Muscle of arm (tissue), 12 donors: ENCODE results near the gene ZNF605. TPM values are rescaled to one million over a fixed set of nuclear protein-coding genes. Genes with fewer than 3 reads are reported as not detected.
"Not testable (repeated sequence)": the region's sequence is repeated elsewhere in the genome, so short reads cannot be mapped to it uniquely, and the experiment has no call there.

Experiments
- DNase-seq: peaks from one replicate; pipeline ENCODE4 v3.0.0-alpha.2; 2013
- polyA plus RNA-seq, 12 donors: library from polyadenylated mRNA; unstranded; fragments of 120-200 nt; gene quantifications; one replicate each; pipeline ENCODE4 v1.2.1, GENCODE V29; 2013; ENCODE audit not compliant: insufficient read length in 12 of 12

ZNF605 gene
- polyA plus RNA-seq, 12 donors: 10.3 to 23.0 (median 14.9) TPM; not detected in 1

- DNase-seq: peak; percentile 98
Measured at GRCh38 chr12:132908145-132909029, 47.7 kb downstream of the ZNF605 start.

- not testable (repeated sequence) for DNase-seq
Measured at GRCh38 chr12:132907789-132908144, 48.3 kb downstream of the ZNF605 start.

- DNase-seq: peak; percentile 5
Measured at GRCh38 chr12:132907216-132907615, 48.9 kb downstream of the ZNF605 start.

GRCh38 chr12:132904718-132905328, 51.3 kb downstream of the ZNF605 start:
- peak; percentile 80 for DNase-seq

GRCh38 chr12:132899033-132899432, 57.1 kb downstream of the ZNF605 start:
- DNase-seq: no peak

DNA sequence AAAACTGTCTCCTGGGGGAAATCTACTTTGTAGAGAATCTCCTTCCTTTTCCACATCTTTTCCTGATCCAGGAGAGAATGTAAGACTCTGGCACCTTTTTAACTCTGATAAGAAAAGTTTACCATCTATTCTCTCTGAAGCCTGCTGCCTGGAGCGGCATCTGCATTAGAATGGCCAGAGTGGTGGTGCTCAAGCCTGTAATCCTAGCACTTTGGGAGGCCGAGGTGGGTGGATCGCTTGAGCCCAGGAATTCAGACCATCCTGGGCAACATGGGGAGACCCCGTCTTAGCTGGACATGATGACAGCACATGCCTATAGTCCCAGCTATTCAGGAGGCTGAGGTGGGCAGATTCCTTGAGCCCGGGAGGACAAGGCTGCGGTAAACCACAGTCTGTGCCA, 67.3 kb downstream of the ZNF605 start:
- DNase-seq: no peak

- peak; percentile 98 for DNase-seq
Measured at GRCh38 chr12:132887513-132888351, 68.4 kb downstream of the ZNF605 start, which contains the start of gene CHFR. Gene CHFR, minus strand, starts transcription at chr12:132887605. Its CDS starts 277 bp downstream, at chr12:132887328.

- DNase-seq: peak; percentile 11
Measured at GRCh38 chr12:132886529-132887477, 69.3 kb downstream of the ZNF605 start.

DNA sequence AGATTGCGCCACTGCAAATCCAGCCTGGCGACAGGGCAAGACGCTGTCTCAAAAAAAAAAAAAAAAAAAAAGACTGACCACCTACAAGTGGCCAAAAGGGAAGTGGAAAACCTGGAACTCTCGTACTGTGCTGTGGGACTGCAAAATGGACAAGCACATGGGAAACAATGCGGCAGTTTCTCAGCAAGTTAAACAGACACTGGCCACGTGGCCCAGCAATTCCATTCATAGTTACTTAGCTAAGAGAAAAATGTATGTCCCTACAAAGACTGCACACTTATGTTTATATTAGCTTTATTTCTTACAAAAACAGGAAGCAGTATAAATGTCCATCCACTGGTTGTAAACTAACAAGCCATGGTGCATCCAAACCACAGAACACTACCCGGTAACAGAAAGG, 74.3 kb downstream of the ZNF605 start:
- DNase-seq: no peak

GRCh38 chr12:132874620-132875019, 81.5 kb downstream of the ZNF605 start:
- not testable (repeated sequence) for DNase-seq

GRCh38 chr12:132874175-132874574, 81.9 kb downstream of the ZNF605 start:
- DNase-seq: no peak

DNA sequence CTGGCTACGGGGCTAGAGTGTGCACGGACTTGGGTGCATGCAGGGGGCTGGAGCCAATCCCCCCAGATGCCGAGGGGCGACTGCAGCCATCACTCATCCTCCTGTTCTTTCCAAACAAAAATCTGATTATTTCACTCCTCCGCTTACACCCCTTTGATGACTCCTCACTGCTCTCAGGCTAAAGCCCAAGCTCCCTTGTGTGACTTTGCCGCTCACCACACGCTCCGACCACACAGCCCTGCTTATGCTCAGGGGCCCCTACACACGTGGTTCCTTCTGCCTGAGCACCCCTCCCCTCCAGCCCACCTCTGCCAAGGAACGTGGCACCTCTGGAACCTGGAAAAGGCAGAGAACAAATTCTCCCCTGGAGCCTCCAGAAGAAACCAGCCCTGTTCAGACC, 82.4 kb downstream of the ZNF605 start:
- no peak for DNase-seq

DNA sequence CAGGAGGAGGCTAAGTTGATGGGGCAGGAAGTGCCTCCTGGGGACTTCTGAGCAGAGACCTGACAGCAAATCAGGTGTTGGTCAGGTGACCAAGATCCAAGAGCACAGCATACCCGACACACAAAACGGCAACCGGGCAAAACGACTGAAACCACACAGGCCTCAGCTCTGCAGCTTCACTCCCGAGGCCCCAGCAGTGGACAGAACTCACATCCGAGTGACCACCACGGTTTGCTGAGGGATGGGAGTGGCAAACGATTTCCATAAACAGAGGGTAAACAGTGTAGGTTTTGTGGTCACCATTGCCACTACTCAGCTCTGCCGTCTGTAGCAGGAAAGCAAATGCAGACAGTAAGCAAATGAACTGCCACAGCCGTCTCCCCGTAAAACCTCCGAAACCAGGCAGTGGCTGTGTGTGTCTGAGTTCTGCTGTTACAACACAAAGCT, 83.1 kb downstream of the ZNF605 start:
- DNase-seq: no peak

DNA sequence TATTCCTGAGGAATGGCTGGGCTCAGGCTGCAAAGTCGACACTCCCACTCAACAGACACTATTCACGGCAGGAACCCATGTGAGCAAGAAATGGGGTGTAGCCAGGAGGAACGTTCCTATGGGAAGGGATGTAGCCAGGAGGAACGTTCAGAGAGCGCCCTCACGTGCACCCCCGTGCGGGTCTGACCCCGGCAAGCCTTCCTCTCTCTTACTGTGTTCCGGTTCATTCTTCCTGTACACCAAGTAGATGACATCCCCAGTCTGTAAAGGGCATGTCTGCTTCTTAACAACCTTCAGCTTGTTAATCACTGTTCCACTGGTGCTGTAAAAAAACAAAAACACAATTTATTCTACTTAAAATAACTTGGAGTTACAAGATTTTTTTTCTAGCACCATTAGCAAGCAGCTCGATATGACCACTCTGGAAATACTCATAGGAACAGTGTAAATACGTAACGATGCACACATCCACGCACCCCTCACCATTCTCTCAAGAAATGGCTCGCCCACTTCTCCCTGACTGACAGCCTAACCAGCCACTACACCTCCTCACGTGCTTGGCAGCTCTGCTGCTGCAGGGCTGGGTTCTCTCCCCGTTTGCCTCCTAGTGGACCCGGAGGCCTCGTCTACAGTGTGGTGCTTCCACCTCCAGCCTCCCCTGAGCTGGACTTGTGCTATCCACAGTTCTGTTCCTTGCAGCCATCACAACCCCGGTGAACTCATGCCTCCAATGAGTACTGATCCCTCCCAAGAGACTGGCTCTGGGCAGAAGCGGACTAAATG, 83.8 kb downstream of the ZNF605 start:
- DNase-seq: no peak

DNA sequence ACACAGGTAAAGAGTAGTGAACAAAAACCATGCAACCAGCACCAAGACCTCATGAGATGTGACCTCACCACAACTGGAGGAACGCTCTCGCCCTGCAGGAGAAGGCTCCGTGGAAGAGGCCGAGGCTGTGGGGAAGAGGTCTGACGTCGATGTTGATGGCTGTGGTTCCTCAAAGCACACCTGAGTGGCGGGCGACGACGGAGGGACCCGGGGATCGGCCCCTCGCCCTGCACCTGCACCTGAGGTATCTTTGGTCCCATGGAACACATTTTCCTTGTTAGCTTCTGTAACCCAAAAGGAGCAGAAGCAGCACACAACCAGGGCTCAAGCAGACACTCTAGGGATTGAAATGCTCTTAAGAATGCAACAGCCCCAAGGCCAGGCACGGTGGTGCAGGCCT, 86.6 kb downstream of the ZNF605 start:
- DNase-seq: no peak

Other genes starting within 250 kb of the ZNF605 start
- 10 to 100 TPM in 11 of 12 donors, not detected in 1; 15.7 to 21.5 (median 18.9) TPM for gene PGAM5, start 245.5 kb downstream of the ZNF605 start, polyA plus RNA-seq
- gene ANKLE2, start 194.5 kb downstream of the ZNF605 start, polyA plus RNA-seq: 10 to 100 TPM in 11 of 12 donors, not detected in 1; 28.4 to 66.6 (median 44.2) TPM
- 10 to 100 TPM in 11 of 12 donors, not detected in 1; 29.6 to 59.2 (median 43.8) TPM for gene GOLGA3, start 127.4 kb downstream of the ZNF605 start, polyA plus RNA-seq
- 10 to 100 TPM in 11 of 12 donors, not detected in 1; 14.0 to 31.7 (median 20.6) TPM for gene CHFR, start 68.7 kb downstream of the ZNF605 start, polyA plus RNA-seq
- 10 to 100 TPM in 3 of 12 donors, 1 to 10 TPM in 8, not detected in 1; 6.0 to 10.8 (median 9.0) TPM for gene ZNF26, start 30.1 kb upstream of the ZNF605 start, polyA plus RNA-seq
- 10 to 100 TPM in 11 of 12 donors, not detected in 1; 26.7 to 53.1 (median 32.8) TPM for gene ZNF84, start 81.2 kb upstream of the ZNF605 start, polyA plus RNA-seq
- gene ZNF140, start 124.6 kb upstream of the ZNF605 start, polyA plus RNA-seq: 10 to 100 TPM in 10 of 12 donors, 1 to 10 TPM in 1, not detected in 1; 9.4 to 23.0 (median 16.3) TPM
- 1 to 10 TPM in 11 of 12 donors, not detected in 1; 1.2 to 4.4 (median 2.1) TPM for gene ZNF891, start 174.0 kb upstream of the ZNF605 start, polyA plus RNA-seq
- gene ZNF10, start 174.3 kb upstream of the ZNF605 start, polyA plus RNA-seq: 10 to 100 TPM in 2 of 12 donors, 1 to 10 TPM in 9, not detected in 1; 3.1 to 11.2 (median 6.8) TPM
- 10 to 100 TPM in 8 of 12 donors, 1 to 10 TPM in 3, not detected in 1; 8.2 to 23.8 (median 11.1) TPM for gene ZNF268, start 225.2 kb upstream of the ZNF605 start, polyA plus RNA-seq